Activated naive CD4-positive, alpha-beta T cell treated with anti-CD3 and anti-CD28 coated beads, Interleukin-2, amount 50 U/mL, for 72 hours (primary cell): ENCODE data around the gene CIAO1. TPM values are rescaled to one million over a fixed set of nuclear protein-coding genes. Genes with fewer than 3 reads are reported as not detected.

Source experiments
- ATAC-seq, 2 donors: fragments of 150-1000 bp; cut with Tn5 transposase; 2 replicates each; pipeline ENCODE4 v1.10.0; 2021; ENCODE audit warnings: mild to moderate bottlenecking in 2 of 2, moderate library complexity in 2 of 2
- DNase-seq, 2 donors: peaks; one replicate each; pipeline ENCODE4 v3.0.0; 2021 to 2022; ENCODE audit warnings: low spot score in 2 of 2
- H3K27ac Mint-ChIP-seq, 2 donors: one replicate each; pipeline ENCODE4 v1.8.0; 2022; ENCODE audit warnings: mild to moderate bottlenecking in 2 of 2, mixed read lengths in 2 of 2
- H3K36me3 Mint-ChIP-seq, 2 donors: one replicate each; pipeline ENCODE4 v1.8.0; 2022; ENCODE audit warnings: mixed read lengths in 2 of 2
- H3K9me3 Mint-ChIP-seq, 2 donors: one replicate each; pipeline ENCODE4 v1.8.0; 2022; ENCODE audit warnings: mixed read lengths in 2 of 2
- total RNA-seq, 2 donors: library from RNA; stranded (reverse); gene quantifications; one replicate each; pipeline ENCODE4 v1.2.3, GENCODE V29; 2022

CIAO1 gene
- total RNA-seq, 2 donors from 2014 or later = 71.5 to 82.9 TPM

GRCh38 chr2:96304606-96305005 lies 38.6 kb downstream of the CIAO1 start:
- DNase-seq (no peak), ATAC-seq (no peak)
- Mint-ChIP-seq H3K9me3 (no peaks in the 10 kb centered on the region), H3K36me3 (peaks cover 47 to 49% of the 10 kb centered on the region in 2 donors), H3K27ac (peak overlapping the region; percentile 96 to 100)

- H3K36me3 Mint-ChIP-seq = peaks cover 45 to 49% of the 10 kb centered on the region in 2 donors
- peak; percentile 90 to 91 for DNase-seq
- H3K9me3 Mint-ChIP-seq = no peaks in the 10 kb centered on the region
- ATAC-seq = peak; percentile 99
- H3K27ac Mint-ChIP-seq = peak within 1 kb of the TSS; percentile 96 to 100
These were observed 39.3 kb downstream of the CIAO1 start, which contains the start of gene SNRNP200 for GRCh38 chr2:96305091-96305978. Gene SNRNP200, minus strand, starts transcription at chr2:96305546. Its CDS starts 109 bp downstream, at chr2:96305437.

GRCh38 chr2:96305979-96306308 lies 39.9 kb downstream of the CIAO1 start:
- no peak for ATAC-seq
- Mint-ChIP-seq H3K27ac (peak overlapping the region; percentile 96 to 100), H3K9me3 (no peaks in the 10 kb centered on the region), H3K36me3 (peaks cover 44 to 47% of the 10 kb centered on the region in 2 donors)
- no peak for DNase-seq

- H3K27ac Mint-ChIP-seq = peak overlapping the region; percentile 96 to 100
- ATAC-seq (no peak), DNase-seq (no peak)
- H3K36me3 Mint-ChIP-seq = peaks cover 40 to 43% of the 10 kb centered on the region in 2 donors
- no peaks in the 10 kb centered on the region for H3K9me3 Mint-ChIP-seq
These were observed 40.3 kb downstream of the CIAO1 start for GRCh38 chr2:96306370-96306769.

- DNase-seq = no peak
- no peaks in the 10 kb centered on the region for H3K9me3 Mint-ChIP-seq
- ATAC-seq = no peak
- H3K27ac Mint-ChIP-seq = no peak overlapping the region
- H3K36me3 Mint-ChIP-seq = peaks cover 23 to 28% of the 10 kb centered on the region in 2 donors
These were observed 42.2 kb downstream of the CIAO1 start for GRCh38 chr2:96308248-96308647.

DNA sequence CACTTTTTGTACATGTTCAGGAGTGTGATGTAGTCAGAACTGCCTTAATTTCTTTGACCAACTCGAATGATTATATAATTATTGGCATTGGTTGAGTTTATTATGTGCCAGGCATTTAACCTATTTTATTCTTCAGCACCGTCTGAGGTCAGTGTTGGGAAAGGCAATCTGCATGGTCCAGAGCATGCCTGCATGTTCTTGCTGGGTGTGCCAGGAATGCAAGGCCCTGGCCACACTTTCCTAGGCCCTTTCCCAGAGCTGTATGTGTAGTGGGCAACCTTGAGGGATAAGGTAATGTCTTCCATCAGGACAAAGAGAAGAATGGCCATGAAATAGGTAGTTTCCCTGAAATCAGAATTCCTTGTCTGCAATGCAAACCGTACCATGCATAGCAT lies 49.0 kb downstream of the CIAO1 start:
- no peaks in the 10 kb centered on the region for H3K9me3 Mint-ChIP-seq
- H3K36me3 Mint-ChIP-seq = peaks cover 0 to 6% of the 10 kb centered on the region in 2 donors
- no peak overlapping the region for H3K27ac Mint-ChIP-seq
- ATAC-seq = no peak
- no peak for DNase-seq

GRCh38 chr2:96315400-96316071 lies 49.5 kb downstream of the CIAO1 start:
- peak overlapping the region in 1 of 2 donors; percentile 57 for H3K27ac Mint-ChIP-seq

GRCh38 chr2:96316999-96317398 lies 51.0 kb downstream of the CIAO1 start:
- DNase-seq (no peak), ATAC-seq (no peak)
- Mint-ChIP-seq H3K27ac (no peak overlapping the region), H3K36me3 (peaks cover 0 to 6% of the 10 kb centered on the region in 2 donors), H3K9me3 (no peaks in the 10 kb centered on the region)

More at GRCh38 chr2:96315400-96316071, 49.5 kb downstream of the CIAO1 start:
- H3K36me3 Mint-ChIP-seq = peaks cover 0 to 6% of the 10 kb centered on the region in 2 donors
- DNase-seq = no peak
- ATAC-seq = peak; percentile 67 to 69
- no peaks in the 10 kb centered on the region for H3K9me3 Mint-ChIP-seq

GRCh38 chr2:96317584-96317997 lies 51.6 kb downstream of the CIAO1 start:
- H3K9me3 Mint-ChIP-seq = no peaks in the 10 kb centered on the region
- H3K27ac Mint-ChIP-seq = no peak overlapping the region
- peaks cover 0 to 6% of the 10 kb centered on the region in 2 donors for H3K36me3 Mint-ChIP-seq
- ATAC-seq (no peak), DNase-seq (no peak)

DNA sequence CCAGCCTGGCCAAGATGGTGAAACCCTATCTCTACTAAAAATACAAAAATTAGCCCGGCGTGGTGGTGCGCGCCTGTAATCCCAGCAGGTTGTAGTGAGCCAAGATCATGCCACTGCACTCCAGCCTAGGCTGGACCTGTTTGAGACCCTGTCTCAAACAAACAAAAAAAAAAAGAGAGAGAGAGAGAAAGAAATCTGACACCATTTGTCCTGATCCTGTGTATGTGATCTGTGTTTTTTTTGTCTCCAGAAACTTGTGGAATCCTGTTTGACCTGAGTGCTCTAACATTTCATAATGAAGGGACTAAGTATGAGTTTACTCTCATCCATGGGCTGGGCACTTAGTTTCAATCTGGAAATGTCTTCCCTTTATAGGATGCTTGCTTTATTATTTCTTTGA lies 52.7 kb downstream of the CIAO1 start:
- ATAC-seq = no peak
- Mint-ChIP-seq H3K36me3 (peaks cover 0 to 6% of the 10 kb centered on the region in 2 donors), H3K9me3 (no peaks in the 10 kb centered on the region), H3K27ac (no peak overlapping the region)
- DNase-seq = no peak

DNA sequence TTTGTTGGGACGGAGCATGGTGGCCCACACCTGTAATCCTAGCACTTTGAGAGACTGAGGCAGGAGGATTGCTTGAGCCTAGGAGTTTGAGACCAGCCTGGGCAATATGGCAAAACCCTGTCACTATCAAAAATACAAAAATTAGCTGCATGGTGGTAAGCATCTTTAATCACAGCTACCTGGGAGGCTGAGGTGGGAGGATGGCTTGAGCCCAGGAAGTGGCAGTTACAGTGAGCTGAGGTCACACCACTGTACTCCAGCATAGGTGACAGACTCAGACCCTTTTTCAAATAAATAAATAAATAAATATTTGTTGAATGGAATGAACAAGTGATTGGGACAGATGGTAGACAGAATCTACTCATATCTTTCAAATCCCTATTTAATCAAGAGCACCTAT lies 53.4 kb downstream of the CIAO1 start:
- Mint-ChIP-seq H3K27ac (no peak overlapping the region), H3K36me3 (peaks cover 0 to 6% of the 10 kb centered on the region in 2 donors), H3K9me3 (no peaks in the 10 kb centered on the region)
- DNase-seq (no peak), ATAC-seq (no peak)

- no peak for ATAC-seq
- Mint-ChIP-seq H3K36me3 (peaks cover 2 to 7% of the 10 kb centered on the region in 2 donors), H3K27ac (peak overlapping the region in 1 of 2 donors; percentile 48), H3K9me3 (no peaks in the 10 kb centered on the region)
- DNase-seq = no peak
These were observed 54.3 kb downstream of the CIAO1 start for GRCh38 chr2:96320326-96320725.

GRCh38 chr2:96320728-96321622 lies 55.0 kb downstream of the CIAO1 start:
- DNase-seq (peak in 1 of 2 donors; percentile 35), ATAC-seq (peak; percentile 30 to 36)
- H3K9me3 Mint-ChIP-seq = no peaks in the 10 kb centered on the region
- peaks cover 9 to 14% of the 10 kb centered on the region in 2 donors for H3K36me3 Mint-ChIP-seq
- H3K27ac Mint-ChIP-seq = peak overlapping the region; percentile 48 to 69
